Smooth muscle cell (in vitro differentiated cells): ENCODE measurements around the gene TMEM252. TPM values are rescaled to one million over a fixed set of nuclear protein-coding genes. Genes with fewer than 3 reads are reported as not detected.

ENCODE experiments used
- DNase-seq: peaks from one replicate; lab custom pipeline; 2025; ENCODE audit not compliant: unreplicated experiment; lab: John Stamatoyannopoulos, UW
- H2AFZ ChIP-seq: fragments of 200-600 bp; sonication (generic); 2 replicates; pipeline ENCODE4 v1.6.0; 2016; ENCODE audit warnings: antibody characterized with exemption, low read depth, mild to moderate bottlenecking
- H3F3A ChIP-seq: fragments of 200-600 bp; sonication (generic); 2 replicates; pipeline ENCODE4 v1.6.0; 2017; ENCODE audit warnings: antibody characterized with exemption, low read depth
- H3K27ac ChIP-seq: fragments of 200-600 bp; sonication (generic); 2 replicates; pipeline ENCODE4 v1.5.1; 2016; ENCODE audit warnings: low read depth, mild to moderate bottlenecking
- H3K27me3 ChIP-seq: fragments of 200-600 bp; sonication (generic); 2 replicates; pipeline ENCODE4 v1.6.1; 2016; ENCODE audit warnings: low read depth, mild to moderate bottlenecking
- H3K36me3 ChIP-seq: fragments of 200-600 bp; sonication (generic); 2 replicates; pipeline ENCODE4 v1.5.1; 2016; ENCODE audit warnings: low read depth
- H3K4me1 ChIP-seq: fragments of 200-600 bp; sonication (generic); 2 replicates; pipeline ENCODE4 v1.5.1; 2016; ENCODE audit warnings: low read depth
- H3K4me2 ChIP-seq: fragments of 200-600 bp; sonication (generic); 2 replicates; pipeline ENCODE4 v1.6.0; 2016; ENCODE audit warnings: mild to moderate bottlenecking
- H3K4me3 ChIP-seq: fragments of 200-600 bp; sonication (generic); 2 replicates; pipeline ENCODE4 v1.5.1; 2016; ENCODE audit warnings: mild to moderate bottlenecking
- H3K79me2 ChIP-seq: fragments of 200-600 bp; sonication (generic); 2 replicates; pipeline ENCODE4 v1.6.0; 2016; ENCODE audit warnings: low read depth, mild to moderate bottlenecking
- H3K9ac ChIP-seq: fragments of 200-600 bp; sonication (generic); 2 replicates; pipeline ENCODE4 v1.6.0; 2016; ENCODE audit warnings: low read depth
- H3K9me3 ChIP-seq: fragments of 200-600 bp; sonication (generic); replicated peaks from 2 replicates; pipeline ENCODE4 v1.5.1; 2016; ENCODE audit warnings: low read depth
- H4K20me1 ChIP-seq: fragments of 200-600 bp; sonication (generic); 2 replicates; pipeline ENCODE4 v1.6.0; 2016; ENCODE audit warnings: low read depth
- WGBS: methylation state at CpG from one replicate; pipeline ENCODE4 v1.1.7; 2016; ENCODE audit warnings: low lambda C conversion rate; 5-methylcytosine and 5-hydroxymethylcytosine counted together
- polyA plus RNA-seq: library from polyadenylated mRNA; unstranded; fragments of >200 nt; fragmentation: Nextera tagmentation; extraction: Ambion mirVana; gene quantifications from 2 replicates; pipeline ENCODE4 v1.2.1, GENCODE V29; 2016
- total RNA-seq: library from RNA; depleted of rRNA; stranded (reverse); fragments of >200 nt; gene quantifications from 2 replicates; pipeline ENCODE4 v1.2.3, GENCODE V29; 2014
- TF ChIP-seq, protein P1 (sequence below): fragments of 200-600 bp; sonication (generic); IDR thresholded peaks from 2 replicates; pipeline ENCODE4 v1.5.1; 2017; ENCODE audit warnings: borderline replicate concordance, mild to moderate bottlenecking, antibody characterized with exemption; ENCODE audit not compliant: insufficient read depth, poor library complexity, severe bottlenecking

The TMEM252 gene
- total and polyA plus RNA-seq, 2 experiments from 2014 or later, result not detected

DNA sequence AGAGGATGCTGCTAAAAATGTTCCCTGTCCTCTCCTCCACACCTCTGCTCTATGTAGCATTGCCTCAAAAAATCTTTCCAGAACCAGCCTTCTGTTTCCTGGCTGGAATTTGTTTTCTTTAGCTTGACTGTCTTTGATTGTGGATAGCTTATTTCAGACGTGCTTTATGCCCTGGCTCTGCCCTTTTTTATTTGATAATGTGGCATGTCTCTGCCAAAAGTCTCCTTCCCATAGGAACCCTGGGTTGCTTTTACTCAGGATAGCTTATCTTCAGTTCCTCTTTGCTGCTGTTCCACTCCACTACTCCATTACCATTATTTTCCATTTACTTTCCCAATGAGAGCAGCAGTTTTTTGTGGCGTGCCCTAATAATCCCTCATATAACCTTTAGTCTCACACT is 885 bp upstream of the TMEM252 start:
- Histone ChIP-seq H3K9me3 (no peaks in the 10 kb centered on the region), H3K27ac (no peak overlapping the region), H2AFZ (no peak overlapping the region), H3K36me3 (no peaks in the 10 kb centered on the region), H3F3A (no peaks in the 10 kb centered on the region), H3K4me1 (no peaks in the 10 kb centered on the region), H3K4me2 (peak overlapping the region; percentile 53), H3K4me3 (no peak overlapping the region), H3K27me3 (peaks cover 5% of the 10 kb centered on the region), H3K79me2 (no peaks in the 10 kb centered on the region), H4K20me1 (no peaks in the 10 kb centered on the region), H3K9ac (no peak overlapping the region)
- DNase-seq, result no peak
- WGBS, result 45% methylated on average over 2 of the region's 2 CpGs
- TF ChIP-seq, protein P1, sequence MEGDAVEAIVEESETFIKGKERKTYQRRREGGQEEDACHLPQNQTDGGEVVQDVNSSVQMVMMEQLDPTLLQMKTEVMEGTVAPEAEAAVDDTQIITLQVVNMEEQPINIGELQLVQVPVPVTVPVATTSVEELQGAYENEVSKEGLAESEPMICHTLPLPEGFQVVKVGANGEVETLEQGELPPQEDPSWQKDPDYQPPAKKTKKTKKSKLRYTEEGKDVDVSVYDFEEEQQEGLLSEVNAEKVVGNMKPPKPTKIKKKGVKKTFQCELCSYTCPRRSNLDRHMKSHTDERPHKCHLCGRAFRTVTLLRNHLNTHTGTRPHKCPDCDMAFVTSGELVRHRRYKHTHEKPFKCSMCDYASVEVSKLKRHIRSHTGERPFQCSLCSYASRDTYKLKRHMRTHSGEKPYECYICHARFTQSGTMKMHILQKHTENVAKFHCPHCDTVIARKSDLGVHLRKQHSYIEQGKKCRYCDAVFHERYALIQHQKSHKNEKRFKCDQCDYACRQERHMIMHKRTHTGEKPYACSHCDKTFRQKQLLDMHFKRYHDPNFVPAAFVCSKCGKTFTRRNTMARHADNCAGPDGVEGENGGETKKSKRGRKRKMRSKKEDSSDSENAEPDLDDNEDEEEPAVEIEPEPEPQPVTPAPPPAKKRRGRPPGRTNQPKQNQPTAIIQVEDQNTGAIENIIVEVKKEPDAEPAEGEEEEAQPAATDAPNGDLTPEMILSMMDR, result no peak

- Histone ChIP-seq H4K20me1 (no peaks in the 10 kb centered on the region), H3K9me3 (no peaks in the 10 kb centered on the region), H3K36me3 (no peaks in the 10 kb centered on the region), H3K79me2 (no peaks in the 10 kb centered on the region), H3K4me2 (no peak overlapping the region), H3K27me3 (no peaks in the 10 kb centered on the region), H3K9ac (no peak overlapping the region), H3K27ac (no peak overlapping the region), H3K4me3 (no peak overlapping the region), H2AFZ (no peak overlapping the region), H3F3A (no peaks in the 10 kb centered on the region), H3K4me1 (no peaks in the 10 kb centered on the region)
- no peak for DNase-seq
- TF ChIP-seq, protein P1, result no peak
- 68% methylated on average over 2 of the region's 3 CpGs for WGBS
These were observed 2.5 kb downstream of the TMEM252 start for GRCh38 chr9:68538200-68538599.

DNA sequence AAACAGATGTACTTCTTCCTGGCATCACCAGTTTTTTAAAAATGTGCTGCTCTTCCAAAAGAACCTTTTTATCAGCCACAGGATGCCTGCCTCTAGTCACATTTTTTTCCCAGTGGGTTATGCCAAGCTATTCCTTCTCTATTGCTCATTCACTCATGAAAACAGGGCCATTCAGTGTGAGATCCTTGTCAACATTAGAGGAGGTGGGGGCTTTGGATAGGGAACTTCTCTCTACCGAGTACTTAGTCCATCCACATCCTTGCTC is 3.1 kb downstream of the TMEM252 start:
- H3K4me2 ChIP-seq, result no peak overlapping the region
- TF ChIP-seq, protein P1, result no peak
- H3K9ac ChIP-seq, result no peak overlapping the region
- H3K9me3 ChIP-seq, result no peaks in the 10 kb centered on the region
- H2AFZ ChIP-seq, result no peak overlapping the region
- no peak overlapping the region for H3K27ac ChIP-seq
- no peak overlapping the region for H3K4me3 ChIP-seq
- no peak for DNase-seq
- H3F3A ChIP-seq, result no peaks in the 10 kb centered on the region
- H3K27me3 ChIP-seq, result no peaks in the 10 kb centered on the region
- H3K79me2 ChIP-seq, result no peaks in the 10 kb centered on the region
- 81% methylated on average over 1 of the region's 1 CpG for WGBS
- H3K4me1 ChIP-seq, result no peaks in the 10 kb centered on the region
- H3K36me3 ChIP-seq, result no peaks in the 10 kb centered on the region
- H4K20me1 ChIP-seq, result no peaks in the 10 kb centered on the region

DNA sequence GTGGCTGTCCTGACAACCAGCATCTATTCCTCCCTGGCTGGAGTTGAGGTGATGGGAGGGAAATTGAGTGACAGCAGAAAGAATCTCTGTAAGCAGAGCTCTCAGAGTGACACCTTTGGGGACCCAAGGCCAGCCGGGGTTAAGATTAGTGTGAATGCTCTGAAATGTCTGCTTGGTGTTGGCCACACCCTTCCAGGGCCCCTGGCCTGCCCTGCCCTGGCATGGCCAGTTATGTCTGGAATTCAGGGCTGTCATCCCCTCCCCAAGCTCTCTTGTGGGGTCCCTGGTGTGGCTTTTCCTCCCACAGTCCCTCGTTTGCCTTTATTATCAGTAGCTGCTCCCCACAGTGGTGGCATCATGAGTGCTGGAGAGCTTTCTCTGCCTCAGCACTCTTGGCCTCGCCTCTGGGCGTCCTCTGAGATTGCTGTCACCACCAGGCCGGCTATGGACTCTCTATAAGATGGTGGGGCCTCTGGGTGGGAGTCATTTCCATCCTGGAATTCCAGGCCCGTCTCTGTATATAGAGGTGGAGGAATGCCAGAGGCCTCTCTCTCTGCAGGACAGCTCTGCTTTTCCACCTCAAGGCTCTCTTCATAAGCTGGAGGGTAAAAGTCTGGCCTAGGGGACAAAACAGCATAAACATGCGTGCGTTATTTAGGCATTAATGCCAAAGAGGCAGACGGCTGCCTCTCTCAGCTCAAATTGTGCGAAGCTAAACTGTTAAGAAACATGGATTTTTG is 3.6 kb downstream of the TMEM252 start:
- no peak overlapping the region for H3K9ac ChIP-seq
- TF ChIP-seq, protein P1, result no peak
- no peak overlapping the region for H3K4me2 ChIP-seq
- no peaks in the 10 kb centered on the region for H3K27me3 ChIP-seq
- H3F3A ChIP-seq, result no peaks in the 10 kb centered on the region
- H3K27ac ChIP-seq, result no peak overlapping the region
- H3K9me3 ChIP-seq, result no peaks in the 10 kb centered on the region
- no peak overlapping the region for H3K4me3 ChIP-seq
- no peaks in the 10 kb centered on the region for H4K20me1 ChIP-seq
- H3K79me2 ChIP-seq, result no peaks in the 10 kb centered on the region
- no peak for DNase-seq
- no peaks in the 10 kb centered on the region for H3K4me1 ChIP-seq
- no peaks in the 10 kb centered on the region for H3K36me3 ChIP-seq
- WGBS, result 73% methylated on average over 10 of the region's 10 CpGs
- H2AFZ ChIP-seq, result no peak overlapping the region
